Fibroblast of the conjunctiva (primary cell): ENCODE measurements around the gene DNAJC3.

Source experiments
- DNase-seq: peaks from one replicate; pipeline ENCODE4 v3.0.0-alpha.2; 2010; ENCODE audit warnings: low read depth

DNAJC3 gene

DNA sequence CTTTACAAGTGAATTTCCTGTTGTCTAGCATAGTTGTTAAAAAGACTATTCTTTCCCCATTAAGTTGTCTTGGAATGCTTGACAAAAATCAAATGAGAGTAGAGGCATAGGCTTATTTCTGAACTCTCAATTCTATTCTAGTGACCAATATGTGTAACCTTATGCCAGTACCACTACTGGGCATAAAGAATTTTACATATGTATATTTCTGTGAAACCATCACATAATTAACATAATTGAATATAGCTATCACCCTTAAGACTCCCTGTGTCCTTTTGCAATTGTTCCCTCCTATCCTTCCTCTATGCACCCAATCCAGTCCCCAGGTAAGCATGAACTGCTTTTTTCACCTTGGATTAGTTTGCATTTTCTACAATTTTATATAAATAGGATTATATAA, 165.0 kb downstream of the DNAJC3 start:
- no peak for DNase-seq

DNA sequence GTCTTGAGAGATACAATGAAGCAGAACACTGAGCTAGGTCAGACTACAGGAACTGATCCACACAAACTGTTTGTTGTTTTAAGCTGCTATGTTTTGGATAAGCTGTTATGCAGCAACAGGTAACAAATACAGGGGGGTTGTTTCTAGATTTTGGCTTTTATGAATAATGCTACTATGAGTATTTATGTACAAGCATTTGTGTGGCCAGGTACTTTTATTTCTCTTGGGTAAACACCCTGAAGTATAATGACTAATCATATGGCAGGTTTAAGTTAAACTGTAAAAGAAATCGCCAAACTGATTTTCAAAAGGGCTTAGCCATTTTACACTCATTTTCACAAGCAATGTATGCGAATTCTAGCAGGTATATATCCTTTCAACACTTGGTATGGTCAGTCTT, 166.0 kb downstream of the DNAJC3 start:
- DNase-seq: no peak
